NK-92 (cell line): Measurements from ENCODE around the gene GLO1.

Experiments
- DNase-seq: peaks from one replicate; lab custom pipeline; 2025; ENCODE audit not compliant: unreplicated experiment; lab: John Stamatoyannopoulos, UW

Gene GLO1

GRCh38 chr6:38673397-38674165, 29.4 kb downstream of the GLO1 start:
- no peak for DNase-seq

- DNase-seq: no peak
Observed at GRCh38 chr6:38671885-38672467, 31.0 kb downstream of the GLO1 start.

GRCh38 chr6:38658418-38659167, 44.4 kb downstream of the GLO1 start:
- DNase-seq: no peak

GRCh38 chr6:38656896-38657295, 46.0 kb downstream of the GLO1 start:
- no peak for DNase-seq

- no peak for DNase-seq
Observed at GRCh38 chr6:38654263-38654662, 48.7 kb downstream of the GLO1 start.

GRCh38 chr6:38651121-38651784, 51.7 kb downstream of the GLO1 start:
- no peak for DNase-seq

GRCh38 chr6:38650207-38650752, 52.7 kb downstream of the GLO1 start:
- DNase-seq: no peak

GRCh38 chr6:38649744-38650143, 53.2 kb downstream of the GLO1 start:
- no peak for DNase-seq

- no peak for DNase-seq
Observed at GRCh38 chr6:38648629-38649028, 54.3 kb downstream of the GLO1 start.

- no peak for DNase-seq
Observed at GRCh38 chr6:38646166-38646878, 56.6 kb downstream of the GLO1 start.

- no peak for DNase-seq
Observed at GRCh38 chr6:38644951-38645350, 58.0 kb downstream of the GLO1 start.

GRCh38 chr6:38640216-38640909, 62.6 kb downstream of the GLO1 start:
- DNase-seq: no peak

GRCh38 chr6:38639498-38640215, 63.3 kb downstream of the GLO1 start, which contains the start of gene BTBD9:
TSS of gene BTBD9 (minus strand) at chr6:38639929.
- DNase-seq: peak; percentile 18

GRCh38 chr6:38638941-38639497, 63.9 kb downstream of the GLO1 start:
- DNase-seq: no peak

- DNase-seq: no peak
Observed at GRCh38 chr6:38637756-38638155, 65.2 kb downstream of the GLO1 start.

GRCh38 chr6:38636027-38636426, 66.9 kb downstream of the GLO1 start:
- no peak for DNase-seq

- DNase-seq: no peak
Observed at GRCh38 chr6:38634518-38634917, 68.4 kb downstream of the GLO1 start.

- no peak for DNase-seq
Observed at GRCh38 chr6:38632490-38632889, 70.5 kb downstream of the GLO1 start.

- no peak for DNase-seq
Observed at GRCh38 chr6:38631186-38631783, 71.7 kb downstream of the GLO1 start.
